ENCODE measurements around the gene HSDL1. TPM values are rescaled to one million over a fixed set of nuclear protein-coding genes. Genes with fewer than 3 reads are reported as not detected.

The HSDL1 gene
- total and polyA plus RNA-seq, 2 of the 8 experiments (the other 6 are each of a cell fraction or from before 2014, with no cell fraction given) = 25.0 to 55.7 TPM

DNA sequence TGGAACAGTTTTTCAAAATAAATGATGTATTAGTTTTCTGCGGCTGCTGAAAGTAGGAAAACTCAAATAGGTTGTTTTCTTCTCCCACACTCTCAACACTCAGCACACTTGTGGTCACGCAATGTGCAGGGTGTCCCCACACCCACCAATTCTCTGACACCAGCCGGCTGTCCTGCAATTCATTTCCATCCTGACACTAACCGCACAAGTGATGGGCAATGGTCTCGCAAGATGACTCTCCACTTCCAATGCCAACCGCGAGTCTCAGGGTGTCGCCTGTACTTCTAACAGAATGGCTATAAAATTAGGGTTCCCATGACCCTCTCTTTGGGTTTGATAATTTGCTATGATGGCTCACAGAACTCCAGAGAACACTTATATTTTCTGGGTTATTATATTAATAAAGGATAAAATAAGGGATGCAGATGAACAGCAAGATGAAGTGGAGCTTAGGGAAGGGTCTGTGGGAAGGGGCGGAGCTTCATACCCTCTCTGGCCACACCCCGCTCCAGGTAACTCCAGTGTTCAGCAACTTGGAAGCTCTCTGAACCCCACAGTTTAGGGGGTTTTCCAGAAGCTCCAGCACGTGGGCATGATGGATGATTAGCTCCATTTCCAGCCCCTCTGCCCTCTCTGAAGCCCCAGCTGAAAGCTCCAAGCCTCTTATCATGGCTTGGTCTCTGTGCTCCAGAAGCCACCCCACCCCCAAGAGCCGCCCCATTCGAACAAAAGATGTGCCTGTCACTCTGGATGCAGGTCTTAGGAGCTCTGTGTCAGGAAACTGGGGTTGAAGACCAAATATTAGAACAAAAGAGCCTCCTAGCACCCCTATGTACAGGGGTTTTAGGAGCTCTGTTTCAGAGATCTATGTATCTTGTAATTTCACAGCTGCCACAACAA is 22.1 kb upstream of the HSDL1 start (continued):
- TF ChIP-seq, protein P1, sequence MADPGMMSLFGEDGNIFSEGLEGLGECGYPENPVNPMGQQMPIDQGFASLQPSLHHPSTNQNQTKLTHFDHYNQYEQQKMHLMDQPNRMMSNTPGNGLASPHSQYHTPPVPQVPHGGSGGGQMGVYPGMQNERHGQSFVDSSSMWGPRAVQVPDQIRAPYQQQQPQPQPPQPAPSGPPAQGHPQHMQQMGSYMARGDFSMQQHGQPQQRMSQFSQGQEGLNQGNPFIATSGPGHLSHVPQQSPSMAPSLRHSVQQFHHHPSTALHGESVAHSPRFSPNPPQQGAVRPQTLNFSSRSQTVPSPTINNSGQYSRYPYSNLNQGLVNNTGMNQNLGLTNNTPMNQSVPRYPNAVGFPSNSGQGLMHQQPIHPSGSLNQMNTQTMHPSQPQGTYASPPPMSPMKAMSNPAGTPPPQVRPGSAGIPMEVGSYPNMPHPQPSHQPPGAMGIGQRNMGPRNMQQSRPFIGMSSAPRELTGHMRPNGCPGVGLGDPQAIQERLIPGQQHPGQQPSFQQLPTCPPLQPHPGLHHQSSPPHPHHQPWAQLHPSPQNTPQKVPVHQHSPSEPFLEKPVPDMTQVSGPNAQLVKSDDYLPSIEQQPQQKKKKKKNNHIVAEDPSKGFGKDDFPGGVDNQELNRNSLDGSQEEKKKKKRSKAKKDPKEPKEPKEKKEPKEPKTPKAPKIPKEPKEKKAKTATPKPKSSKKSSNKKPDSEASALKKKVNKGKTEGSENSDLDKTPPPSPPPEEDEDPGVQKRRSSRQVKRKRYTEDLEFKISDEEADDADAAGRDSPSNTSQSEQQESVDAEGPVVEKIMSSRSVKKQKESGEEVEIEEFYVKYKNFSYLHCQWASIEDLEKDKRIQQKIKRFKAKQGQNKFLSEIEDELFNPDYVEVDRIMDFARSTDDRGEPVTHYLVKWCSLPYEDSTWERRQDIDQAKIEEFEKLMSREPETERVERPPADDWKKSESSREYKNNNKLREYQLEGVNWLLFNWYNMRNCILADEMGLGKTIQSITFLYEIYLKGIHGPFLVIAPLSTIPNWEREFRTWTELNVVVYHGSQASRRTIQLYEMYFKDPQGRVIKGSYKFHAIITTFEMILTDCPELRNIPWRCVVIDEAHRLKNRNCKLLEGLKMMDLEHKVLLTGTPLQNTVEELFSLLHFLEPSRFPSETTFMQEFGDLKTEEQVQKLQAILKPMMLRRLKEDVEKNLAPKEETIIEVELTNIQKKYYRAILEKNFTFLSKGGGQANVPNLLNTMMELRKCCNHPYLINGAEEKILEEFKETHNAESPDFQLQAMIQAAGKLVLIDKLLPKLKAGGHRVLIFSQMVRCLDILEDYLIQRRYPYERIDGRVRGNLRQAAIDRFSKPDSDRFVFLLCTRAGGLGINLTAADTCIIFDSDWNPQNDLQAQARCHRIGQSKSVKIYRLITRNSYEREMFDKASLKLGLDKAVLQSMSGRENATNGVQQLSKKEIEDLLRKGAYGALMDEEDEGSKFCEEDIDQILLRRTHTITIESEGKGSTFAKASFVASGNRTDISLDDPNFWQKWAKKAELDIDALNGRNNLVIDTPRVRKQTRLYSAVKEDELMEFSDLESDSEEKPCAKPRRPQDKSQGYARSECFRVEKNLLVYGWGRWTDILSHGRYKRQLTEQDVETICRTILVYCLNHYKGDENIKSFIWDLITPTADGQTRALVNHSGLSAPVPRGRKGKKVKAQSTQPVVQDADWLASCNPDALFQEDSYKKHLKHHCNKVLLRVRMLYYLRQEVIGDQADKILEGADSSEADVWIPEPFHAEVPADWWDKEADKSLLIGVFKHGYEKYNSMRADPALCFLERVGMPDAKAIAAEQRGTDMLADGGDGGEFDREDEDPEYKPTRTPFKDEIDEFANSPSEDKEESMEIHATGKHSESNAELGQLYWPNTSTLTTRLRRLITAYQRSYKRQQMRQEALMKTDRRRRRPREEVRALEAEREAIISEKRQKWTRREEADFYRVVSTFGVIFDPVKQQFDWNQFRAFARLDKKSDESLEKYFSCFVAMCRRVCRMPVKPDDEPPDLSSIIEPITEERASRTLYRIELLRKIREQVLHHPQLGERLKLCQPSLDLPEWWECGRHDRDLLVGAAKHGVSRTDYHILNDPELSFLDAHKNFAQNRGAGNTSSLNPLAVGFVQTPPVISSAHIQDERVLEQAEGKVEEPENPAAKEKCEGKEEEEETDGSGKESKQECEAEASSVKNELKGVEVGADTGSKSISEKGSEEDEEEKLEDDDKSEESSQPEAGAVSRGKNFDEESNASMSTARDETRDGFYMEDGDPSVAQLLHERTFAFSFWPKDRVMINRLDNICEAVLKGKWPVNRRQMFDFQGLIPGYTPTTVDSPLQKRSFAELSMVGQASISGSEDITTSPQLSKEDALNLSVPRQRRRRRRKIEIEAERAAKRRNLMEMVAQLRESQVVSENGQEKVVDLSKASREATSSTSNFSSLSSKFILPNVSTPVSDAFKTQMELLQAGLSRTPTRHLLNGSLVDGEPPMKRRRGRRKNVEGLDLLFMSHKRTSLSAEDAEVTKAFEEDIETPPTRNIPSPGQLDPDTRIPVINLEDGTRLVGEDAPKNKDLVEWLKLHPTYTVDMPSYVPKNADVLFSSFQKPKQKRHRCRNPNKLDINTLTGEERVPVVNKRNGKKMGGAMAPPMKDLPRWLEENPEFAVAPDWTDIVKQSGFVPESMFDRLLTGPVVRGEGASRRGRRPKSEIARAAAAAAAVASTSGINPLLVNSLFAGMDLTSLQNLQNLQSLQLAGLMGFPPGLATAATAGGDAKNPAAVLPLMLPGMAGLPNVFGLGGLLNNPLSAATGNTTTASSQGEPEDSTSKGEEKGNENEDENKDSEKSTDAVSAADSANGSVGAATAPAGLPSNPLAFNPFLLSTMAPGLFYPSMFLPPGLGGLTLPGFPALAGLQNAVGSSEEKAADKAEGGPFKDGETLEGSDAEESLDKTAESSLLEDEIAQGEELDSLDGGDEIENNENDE (IDR thresholded peaks at IDR 0.05; ENCODE audit: insufficient replicate concordance, low read length) = no peak
- TF ChIP-seq SUZ12 (IDR thresholded peaks at IDR 0.05; ENCODE audit: low read length) = no peak
- no peak for TF ChIP-seq EGR1 (IDR thresholded peaks at IDR 0.05; ENCODE audit: borderline replicate concordance, low read depth, low read length)
- TF ChIP-seq CREB1 (IDR thresholded peaks at IDR 0.05) = no peak
- no peak for TF ChIP-seq SP1 (IDR thresholded peaks at IDR 0.05; ENCODE audit: low read depth, low read length)
- no peak for TF ChIP-seq GTF2F1 (IDR thresholded peaks at IDR 0.05; ENCODE audit: borderline replicate concordance, low read depth, low read length)
- TF ChIP-seq CBX5 (IDR thresholded peaks at IDR 0.05; ENCODE audit: low read depth, low read length) = no peak
